K562 (cell line): ENCODE results near the gene MLLT6. TPM values are rescaled to one million over a fixed set of nuclear protein-coding genes. Genes with fewer than 3 reads are reported as not detected.
A peak's percentile ranks its signal among the peaks of the same experiment; 100 is the strongest.

Source experiments
- ARID4B ChIP-seq: sonication (generic); formaldehyde crosslinking; IDR thresholded peaks from 2 replicates; pipeline ENCODE4 v1.8.0; 2022; ENCODE audit warnings: mild to moderate bottlenecking, missing genetic modification reagents
- CCNT2 ChIP-seq: IDR thresholded peaks from 2 replicates; pipeline ENCODE4 v1.6.1; 2011; ENCODE audit warnings: borderline replicate concordance, low read depth, mild to moderate bottlenecking, moderate library complexity, mixed read lengths, low read length; ENCODE audit not compliant: insufficient read length; ENCODE audit errors: extremely low read depth
- ELF1 ChIP-seq: fragments of 200-800 bp; sonication (Bioruptor generic); IDR thresholded peaks from 2 replicates; pipeline ENCODE4 v1.6.1; 2016; ENCODE audit warnings: missing genetic modification characterization, missing compliant biosample characterization
- EP400 ChIP-seq: fragments of 450-650 bp; IDR thresholded peaks from 2 replicates; pipeline ENCODE4 v1.6.1; 2017; ENCODE audit warnings: antibody characterized with exemption, mild to moderate bottlenecking, moderate library complexity
- PCBP2 ChIP-seq: fragments of 200-400 bp; formaldehyde crosslinking; IDR thresholded peaks from 2 replicates; pipeline ENCODE4 v1.6.1; 2018; ENCODE audit warnings: low read length, low read depth, mild to moderate bottlenecking, moderate library complexity; ENCODE audit not compliant: poor library complexity, severe bottlenecking
- PKNOX1 ChIP-seq: fragments of 450-650 bp; IDR thresholded peaks from 2 replicates; pipeline ENCODE4 v1.6.1; 2016
- REST ChIP-seq, 2 experiments: fragments of 450-650 bp; formaldehyde crosslinking in 1 of 2; IDR thresholded peaks; 2 replicates each; pipeline versions ENCODE4 v1.4.0 to v1.6.1; 2014 to 2020; ENCODE audit warnings: mild to moderate bottlenecking in 2 of 2, borderline replicate concordance in 1 of 2, low read depth in 1 of 2
- SIRT6 ChIP-seq: IDR thresholded peaks from one replicate; pipeline ENCODE4 v1.6.1; 2012; ENCODE audit warnings: low read depth, mild to moderate bottlenecking, control low read depth, inconsistent platforms, low read length, moderate library complexity
- TEAD4 ChIP-seq, 2 experiments: sonication (generic) in 1 of 2; formaldehyde crosslinking in 1 of 2; IDR thresholded peaks; 2 replicates each; pipeline versions ENCODE4 v1.6.1 to v1.8.0; 2012 to 2022; ENCODE audit warnings: borderline replicate concordance in 1 of 2, inconsistent platforms in 1 of 2, low read length in 1 of 2, mild to moderate bottlenecking in 1 of 2, missing genetic modification reagents in 1 of 2
- THRAP3 ChIP-seq: fragments of 450-650 bp; IDR thresholded peaks from 2 replicates; pipeline ENCODE4 v1.6.1; 2016; ENCODE audit warnings: mild to moderate bottlenecking, inconsistent platforms, borderline replicate concordance
- ZNF57 ChIP-seq: fragments of 450-650 bp; formaldehyde crosslinking; IDR thresholded peaks from 2 replicates; pipeline ENCODE4 v1.4.0; 2020; ENCODE audit warnings: mild to moderate bottlenecking, moderate library complexity
- ZNF780A ChIP-seq: fragments of 250-450 bp; sonication (Bioruptor Pico); IDR thresholded peaks from 2 replicates; pipeline ENCODE4 v1.5.0; 2021; ENCODE audit warnings: mild to moderate bottlenecking
- polyA plus RNA-seq, 8 experiments: library from polyadenylated mRNA; depleted of rRNA in 4 of 8; stranded (reverse) in 5 of 8; unstranded in 3 of 8; fragments of >200 nt; fragmentation: Nextera tagmentation in 2 of 8; fragmentation: Illumina TruSeq in 1 of 8; extraction: Ambion mirVana in 2 of 8; extraction: Trizol in 1 of 8; gene quantifications; 2 replicates each; pipeline versions ENCODE4 v1.2.1 to v1.2.3, GENCODE V29; 2011 to 2014; ENCODE audit warnings: inconsistent platforms in 1 of 8, missing spikeins in 1 of 8
- total RNA-seq, 7 experiments: library from RNA; depleted of rRNA in 6 of 7; stranded (reverse); fragments of >200 nt in 6 of 7; fragmentation: Illumina TruSeq in 2 of 7; extraction: Trizol in 2 of 7; gene quantifications; 2 replicates each; pipeline versions ENCODE4 v1.2.1 to v1.2.3, GENCODE V29; 2011 to 2021; ENCODE audit warnings: low replicate concordance in 1 of 7

Gene MLLT6
- total and polyA plus RNA-seq, 9 of the 15 experiments (the other 6 are each of a cell fraction or from before 2014, with no cell fraction given), result 3.1 to 71.7 (median 30.0) TPM

GRCh38 chr17:38747463-38748148, 42.5 kb downstream of the MLLT6 start (continued):
- TF ChIP-seq REST (IDR thresholded peaks at IDR 0.05; ENCODE audit: borderline replicate concordance) (no peak), REST (CRISPR knock-in tag; IDR thresholded peaks at IDR 0.05; ENCODE audit: low read depth) (0 out of 2 replicates have a peak, but pooled peaks have one; percentile 31), EP400 (no peak), PCBP2 (no peak), THRAP3 (no peak), ZNF57 (CRISPR knock-in tag) (no peak), CCNT2 (peak; percentile 54), ARID4B (CRISPR knock-in tag) (peak; percentile 38; the same call in 1 of the 2 replicates), ZNF780A (no peak), PKNOX1 (no peak), ELF1 (tag) (no peak), SIRT6 (no peak), TEAD4 (IDR thresholded peaks at IDR 0.05; ENCODE audit: low read length) (no peak), TEAD4 (CRISPR knock-in tag; IDR thresholded peaks at IDR 0.05; ENCODE audit: borderline replicate concordance) (no peak)
